Glomerular visceral epithelial cell (primary cell): ENCODE results near the gene MAP2.

Experiments used
- DNase-seq: peaks from one replicate; pipeline ENCODE4 v3.0.0-alpha.2; 2016; ENCODE audit errors: extremely low spot score

The MAP2 gene

GRCh38 chr2:209713219-209713618 is 289.4 kb downstream of the MAP2 start:
- no peak for DNase-seq

- DNase-seq = no peak
Measured at GRCh38 chr2:209719034-209719433, 295.2 kb downstream of the MAP2 start.

GRCh38 chr2:209721497-209721896 is 297.6 kb downstream of the MAP2 start:
- DNase-seq = no peak

GRCh38 chr2:209726311-209726710 is 302.5 kb downstream of the MAP2 start:
- DNase-seq = no peak

- no peak for DNase-seq
Measured at GRCh38 chr2:209727077-209727476, 303.2 kb downstream of the MAP2 start.

DNA sequence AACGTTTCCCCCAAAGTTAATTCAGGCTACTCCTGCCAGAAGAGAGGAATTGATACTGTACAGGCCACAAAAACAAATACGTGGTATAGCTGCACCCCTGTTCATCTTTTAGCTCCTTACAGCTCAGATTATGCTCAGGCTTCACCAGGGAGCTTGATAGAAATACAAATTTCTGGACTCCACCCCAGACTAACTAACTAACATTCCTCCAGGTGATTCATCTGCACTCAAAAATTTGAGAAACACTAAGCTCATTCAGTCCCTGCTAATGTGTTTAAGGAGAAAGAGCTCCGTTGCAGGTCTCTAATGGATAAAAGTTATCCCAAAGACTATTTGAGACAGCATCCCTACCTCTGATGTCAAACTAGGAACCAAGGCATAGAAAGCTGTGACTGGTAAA is 311.0 kb downstream of the MAP2 start:
- no peak for DNase-seq

- DNase-seq = no peak
Measured at GRCh38 chr2:209741953-209742352, 318.1 kb downstream of the MAP2 start.

DNA sequence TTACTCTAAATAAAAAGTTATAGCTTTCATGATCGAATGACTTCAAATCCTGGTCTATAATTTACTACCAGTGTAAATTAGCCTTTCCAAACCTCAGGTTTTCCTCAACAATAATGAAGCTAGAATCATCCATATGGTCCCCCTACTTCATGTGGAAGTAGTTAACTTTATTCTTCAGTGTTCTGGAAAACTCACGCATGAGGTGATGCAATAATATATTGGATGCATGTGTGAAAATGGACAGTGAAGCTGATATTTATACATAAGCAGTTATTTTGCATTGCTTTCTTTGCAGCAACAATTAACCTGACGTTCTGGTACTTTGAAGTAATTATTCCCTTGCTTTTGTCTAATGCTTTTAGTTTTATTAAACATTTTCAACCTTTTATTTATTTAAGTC is 329.2 kb downstream of the MAP2 start:
- no peak for DNase-seq

GRCh38 chr2:209757163-209757562 is 333.3 kb downstream of the MAP2 start:
- DNase-seq = no peak

DNA sequence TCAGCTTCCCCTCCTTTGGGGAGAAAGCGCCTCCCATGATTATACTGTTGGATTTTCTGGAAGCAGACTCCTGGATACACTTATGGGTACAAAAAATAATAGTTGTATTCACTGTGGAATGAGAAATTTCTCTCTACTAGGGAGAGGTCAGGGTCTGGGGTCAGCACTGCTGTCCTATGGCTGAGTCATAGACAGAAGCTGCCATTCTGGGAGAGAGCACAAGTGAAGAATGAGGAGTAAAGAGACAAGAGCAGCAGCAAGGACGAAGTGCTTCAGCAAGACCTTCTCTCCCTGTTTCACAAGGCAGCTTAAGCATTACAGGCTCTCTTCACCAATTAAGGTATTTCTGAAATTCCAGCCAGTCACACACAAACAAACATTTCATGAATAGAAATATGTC is 337.7 kb downstream of the MAP2 start:
- no peak for DNase-seq

GRCh38 chr2:209762563-209762962 is 338.7 kb downstream of the MAP2 start:
- no peak for DNase-seq

- DNase-seq = no peak
Measured at GRCh38 chr2:209763106-209763505, 339.3 kb downstream of the MAP2 start.

DNA sequence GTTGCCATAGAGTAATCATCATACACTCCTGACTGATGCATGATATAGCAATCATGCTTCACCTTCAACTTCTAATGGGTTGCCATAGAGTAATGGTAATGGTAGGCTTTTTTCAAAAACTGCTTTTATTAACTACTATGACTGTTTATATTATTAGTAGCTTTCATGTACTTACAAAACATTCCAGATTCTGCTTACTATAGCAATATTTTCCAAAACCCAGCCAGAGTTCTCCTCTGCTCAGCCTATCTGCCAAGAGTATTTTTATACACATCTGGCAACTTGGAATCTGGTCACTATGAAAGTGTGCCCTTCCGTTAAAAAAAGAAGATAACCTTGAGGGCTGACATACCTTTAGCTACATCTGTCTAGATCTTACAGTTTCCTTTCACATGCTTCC is 342.8 kb downstream of the MAP2 start:
- no peak for DNase-seq

DNA sequence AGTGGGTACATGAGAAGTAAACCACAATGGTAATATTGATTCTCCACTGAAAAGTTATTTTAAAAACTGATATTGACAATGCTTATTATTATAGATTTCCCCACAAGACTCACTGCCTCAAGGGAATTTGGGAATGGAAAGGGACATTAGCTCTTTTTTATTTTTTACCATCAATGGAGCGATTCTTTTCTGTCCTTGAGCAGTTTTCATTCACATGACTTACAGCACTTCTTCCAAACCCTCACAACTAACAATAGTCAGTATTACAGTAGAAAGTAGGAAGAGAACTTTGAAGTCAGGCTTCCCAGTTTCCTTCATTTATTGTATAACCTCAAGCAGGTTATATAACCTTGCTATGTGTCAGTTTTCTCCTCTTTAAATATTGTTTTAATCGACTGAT is 343.5 kb downstream of the MAP2 start:
- no peak for DNase-seq

GRCh38 chr2:209768557-209768956 is 344.7 kb downstream of the MAP2 start:
- no peak for DNase-seq

DNA sequence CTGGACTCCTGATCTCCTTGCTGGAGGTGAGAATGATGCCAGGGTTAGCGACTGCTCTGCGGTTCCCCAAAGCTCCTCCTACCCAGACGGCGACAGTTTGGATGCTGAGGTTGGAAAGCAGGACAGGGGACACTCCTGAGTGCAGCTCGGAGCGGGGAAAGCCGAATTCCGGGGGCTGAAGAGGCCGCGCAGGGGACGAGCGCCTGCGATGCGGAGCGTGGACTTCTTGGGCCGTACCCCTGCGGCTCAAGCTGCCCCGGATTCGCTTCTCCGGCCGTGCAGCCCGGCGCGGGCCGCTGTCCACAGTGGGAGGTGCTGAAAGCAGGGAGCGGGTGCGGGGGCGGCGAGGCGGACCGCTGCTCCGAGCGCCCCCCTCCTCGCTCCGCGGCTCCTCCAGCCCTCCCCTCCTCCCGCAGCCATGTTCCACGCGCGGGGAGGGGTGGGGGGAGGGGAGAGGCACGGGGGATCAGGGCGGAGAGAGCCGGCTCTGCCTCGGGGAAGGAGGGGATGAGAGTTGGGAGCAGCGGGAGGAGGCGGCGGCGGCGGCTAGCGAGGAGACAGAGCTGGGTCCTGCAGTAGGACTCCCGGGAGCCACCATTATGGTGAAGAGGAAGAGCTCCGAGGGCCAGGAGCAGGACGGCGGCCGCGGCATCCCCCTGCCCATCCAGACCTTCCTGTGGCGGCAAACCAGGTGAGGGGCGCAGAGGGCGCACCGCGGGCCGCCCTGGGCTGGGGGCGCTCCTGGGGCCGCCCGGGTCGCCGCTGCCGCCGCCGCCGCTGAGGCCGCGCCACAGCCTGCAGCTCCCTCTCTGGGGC is 347.8 kb downstream of the MAP2 start, which contains the start of gene UNC80:
UNC80 (plus strand) TSS at position 359 of the 816 bp plus-strand sequence; CDS start at position 600, 241 bp downstream.
- peak; percentile 66 for DNase-seq

DNA sequence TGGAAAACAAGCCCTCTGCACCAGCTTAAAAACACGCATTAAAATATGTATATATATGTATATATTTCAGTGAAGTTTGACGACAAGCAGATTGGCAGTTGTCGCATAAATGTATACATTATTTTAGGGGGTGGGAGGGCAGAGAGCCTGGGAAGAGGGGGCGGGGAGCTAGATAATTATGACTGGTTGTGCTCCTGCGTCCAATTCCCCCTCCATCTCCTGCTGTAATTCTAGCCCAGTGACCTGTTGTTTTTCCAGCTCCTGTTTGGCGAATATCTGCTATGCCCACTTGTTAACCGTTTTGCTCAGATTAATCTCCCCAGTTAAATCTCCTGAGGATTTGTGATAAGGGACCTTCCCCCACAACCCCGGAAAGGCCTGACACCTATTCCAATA is 348.4 kb downstream of the MAP2 start:
- no peak for DNase-seq

GRCh38 chr2:209773377-209773776 is 349.5 kb downstream of the MAP2 start:
- DNase-seq = no peak
